ENCODE data around the gene ADO. TPM values are rescaled to one million over a fixed set of nuclear protein-coding genes. Genes with fewer than 3 reads are reported as not detected.

The ADO gene
- total and polyA plus RNA-seq, 8 donors: 1.8 to 25.4 (median 12.7) TPM

GRCh38 chr10:62788861-62789467, 15.6 kb upstream of the ADO start:
- Histone ChIP-seq H3K36me3 (no peaks in the 10 kb centered on the region), H3K27me3 (no peaks in the 10 kb centered on the region), H3K4me1 (peaks cover 0 to 8% (median 4%) of the 10 kb centered on the region in 4 donors), H3K9me3 (peaks cover 0 to 17% (median 6%) of the 10 kb centered on the region in 4 donors), H3K4me3 (no peak overlapping the region), H3K27ac (no peak overlapping the region)
- no peak for DNase-seq
- TF ChIP-seq CTCF (IDR thresholded peaks at IDR 0.05): no peak
- TF ChIP-seq POLR2A (IDR thresholded peaks at IDR 0.05): no peak
- no peak for TF ChIP-seq POLR2AphosphoS5 (IDR thresholded peaks at IDR 0.05)
- TF ChIP-seq EP300 (IDR thresholded peaks at IDR 0.05): no peak
- intact Hi-C loops (cut with DNase I; ENCODE audit: low total_unique reads): no loop called here
- 46 to 65% (median 60%) methylated on average over 9 of the region's 9 CpGs for WGBS, 5 donors

- intact Hi-C loops (cut with DNase I; ENCODE audit: low total_unique reads): no loop called here
- Histone ChIP-seq H3K9me3 (peaks cover 0 to 13% (median 4%) of the 10 kb centered on the region in 4 donors), H3K36me3 (no peaks in the 10 kb centered on the region), H3K4me1 (peaks cover 0 to 8% (median 4%) of the 10 kb centered on the region in 4 donors), H3K27ac (no peak overlapping the region), H3K4me3 (no peak overlapping the region), H3K27me3 (no peaks in the 10 kb centered on the region)
- no peak for DNase-seq
- WGBS, 5 donors: 76 to 80% (median 79%) methylated on average over 14 of the region's 14 CpGs
- TF ChIP-seq CTCF (IDR thresholded peaks at IDR 0.05): no peak
- TF ChIP-seq POLR2A (IDR thresholded peaks at IDR 0.05): no peak
- no peak for TF ChIP-seq POLR2AphosphoS5 (IDR thresholded peaks at IDR 0.05)
- TF ChIP-seq EP300 (IDR thresholded peaks at IDR 0.05): no peak
Observed at GRCh38 chr10:62790019-62790555, 14.4 kb upstream of the ADO start.

- intact Hi-C loops (cut with DNase I; ENCODE audit: low total_unique reads): no loop called here
- H3K4me3 ChIP-seq: no peak overlapping the region
- no peak for DNase-seq
- H3K9me3 ChIP-seq: peaks cover 0 to 8% (median 3%) of the 10 kb centered on the region in 4 donors
- peaks cover 0 to 8% (median 4%) of the 10 kb centered on the region in 4 donors for H3K4me1 ChIP-seq
- no peaks in the 10 kb centered on the region for H3K27me3 ChIP-seq
- H3K27ac ChIP-seq: no peak overlapping the region
- H3K36me3 ChIP-seq: no peaks in the 10 kb centered on the region
- WGBS, 5 donors: 63 to 97% (median 80%) methylated on average over 2 of the region's 2 CpGs
- TF ChIP-seq POLR2AphosphoS5 (IDR thresholded peaks at IDR 0.05): no peak
- no peak for TF ChIP-seq EP300 (IDR thresholded peaks at IDR 0.05)
- no peak for TF ChIP-seq POLR2A (IDR thresholded peaks at IDR 0.05)
- TF ChIP-seq CTCF (IDR thresholded peaks at IDR 0.05): no peak
Observed at GRCh38 chr10:62790571-62790970, 13.9 kb upstream of the ADO start.

GRCh38 chr10:62792261-62792660, 12.3 kb upstream of the ADO start:
- DNase-seq: no peak
- 83 to 89% (median 85%) methylated on average over 5 of the region's 5 CpGs for WGBS, 5 donors
- no peaks in the 10 kb centered on the region for H3K27me3 ChIP-seq
- H3K9me3 ChIP-seq: peaks cover 0 to 2% (median 0%) of the 10 kb centered on the region in 4 donors
- intact Hi-C loops (cut with DNase I; ENCODE audit: low total_unique reads): no loop called here
- no peak overlapping the region for H3K4me3 ChIP-seq
- no peak overlapping the region for H3K27ac ChIP-seq
- no peaks in the 10 kb centered on the region for H3K36me3 ChIP-seq
- TF ChIP-seq POLR2AphosphoS5 (IDR thresholded peaks at IDR 0.05): no peak
- H3K4me1 ChIP-seq: peaks cover 0 to 8% (median 4%) of the 10 kb centered on the region in 4 donors

GRCh38 chr10:62794306-62794705, 10.2 kb upstream of the ADO start:
- Histone ChIP-seq H3K27ac (no peak overlapping the region), H3K4me1 (peaks cover 0 to 5% (median 1%) of the 10 kb centered on the region in 4 donors), H3K4me3 (no peak overlapping the region), H3K9me3 (no peaks in the 10 kb centered on the region), H3K27me3 (peaks cover 0 to 17% (median 0%) of the 10 kb centered on the region in 3 donors), H3K36me3 (no peaks in the 10 kb centered on the region)
- DNase-seq: no peak
- intact Hi-C loops (cut with DNase I; ENCODE audit: low total_unique reads): no loop called here
- no peak for TF ChIP-seq EP300 (IDR thresholded peaks at IDR 0.05)
- TF ChIP-seq POLR2AphosphoS5 (IDR thresholded peaks at IDR 0.05): no peak
- TF ChIP-seq POLR2A (IDR thresholded peaks at IDR 0.05): no peak
- no peak for TF ChIP-seq CTCF (IDR thresholded peaks at IDR 0.05)
- 52 to 89% (median 88%) methylated on average over 1 of the region's 1 CpG for WGBS, 5 donors

Measured in stomach (tissue), 9 donors.